Measurements from ENCODE around the gene ORMDL2. TPM values are rescaled to one million over a fixed set of nuclear protein-coding genes. Genes with fewer than 3 reads are reported as not detected.

ORMDL2 gene
- total RNA-seq, 1 donor from 2014 or later: 58.6 TPM

- no peak overlapping the region for H3K4me3 Mint-ChIP-seq (ENCODE audit: low read depth)
- H3K9me3 Mint-ChIP-seq: no peaks in the 10 kb centered on the region
- peaks cover 32% of the 10 kb centered on the region for H3K4me1 Mint-ChIP-seq (ENCODE audit: low read depth)
- intact Hi-C loops (cut with micrococcal nuclease): no loop called here
- peaks cover 44% of the 10 kb centered on the region for H3K36me3 Mint-ChIP-seq (ENCODE audit: low read depth)
- DNase-seq (ENCODE audit: low spot score): no peak
- H3K27me3 Mint-ChIP-seq (ENCODE audit: low read depth): no peaks in the 10 kb centered on the region
- H3K27ac Mint-ChIP-seq: peak overlapping the region; percentile 10
Measured at GRCh38 chr12:55814257-55814656, 3.6 kb upstream of the ORMDL2 start.

- DNase-seq (ENCODE audit: low spot score): no peak
- peaks cover 36% of the 10 kb centered on the region for H3K4me1 Mint-ChIP-seq (ENCODE audit: low read depth)
- intact Hi-C loops (cut with micrococcal nuclease): loop anchor here (5.0 kb wide), 2 partner anchors 227 to 833 kb away; partner anchors contain the start of genes RPS26 and TESPA1
- no peak overlapping the region for H3K27ac Mint-ChIP-seq
- no peaks in the 10 kb centered on the region for H3K27me3 Mint-ChIP-seq (ENCODE audit: low read depth)
- peak overlapping the region; percentile 70 for H3K4me3 Mint-ChIP-seq (ENCODE audit: low read depth)
- H3K36me3 Mint-ChIP-seq (ENCODE audit: low read depth): peaks cover 54% of the 10 kb centered on the region
- H3K9me3 Mint-ChIP-seq: no peaks in the 10 kb centered on the region
Measured at GRCh38 chr12:55815473-55815872, 2.4 kb upstream of the ORMDL2 start.

GRCh38 chr12:55816881-55817344 is 928 bp upstream of the ORMDL2 start:
- H3K27me3 Mint-ChIP-seq (ENCODE audit: low read depth): no peaks in the 10 kb centered on the region
- no peaks in the 10 kb centered on the region for H3K9me3 Mint-ChIP-seq
- no peak overlapping the region for H3K4me3 Mint-ChIP-seq (ENCODE audit: low read depth)
- no peak for DNase-seq (ENCODE audit: low spot score)
- H3K4me1 Mint-ChIP-seq (ENCODE audit: low read depth): peaks cover 33% of the 10 kb centered on the region
- intact Hi-C loops (cut with micrococcal nuclease): loop anchor here (1.0 to 5.0 kb wide), 6 partner anchors 12 to 835 kb away; partner anchors contain the start of genes CD63, DNAJC14, PYM1 and RAB5B
- no peak overlapping the region for H3K27ac Mint-ChIP-seq
- peaks cover 55% of the 10 kb centered on the region for H3K36me3 Mint-ChIP-seq (ENCODE audit: low read depth)

GRCh38 chr12:55818140-55818728 is 393 bp downstream of the ORMDL2 start:
- Mint-ChIP-seq H3K36me3 (ENCODE audit: low read depth) (peaks cover 57% of the 10 kb centered on the region), H3K27ac (peak overlapping the region; percentile 43), H3K9me3 (no peaks in the 10 kb centered on the region), H3K27me3 (ENCODE audit: low read depth) (no peaks in the 10 kb centered on the region), H3K4me1 (ENCODE audit: low read depth) (peaks cover 25% of the 10 kb centered on the region), H3K4me3 (ENCODE audit: low read depth) (no peak overlapping the region)
- no peak for DNase-seq (ENCODE audit: low spot score)
- intact Hi-C loops (cut with micrococcal nuclease): loop anchor here (5.0 kb wide), 2 partner anchors 224 to 836 kb away; partner anchors contain the start of genes RPS26 and TESPA1

GRCh38 chr12:55818886-55819285 is 1.0 kb downstream of the ORMDL2 start:
- no peak overlapping the region for H3K4me3 Mint-ChIP-seq (ENCODE audit: low read depth)
- H3K27ac Mint-ChIP-seq: no peak overlapping the region
- no peaks in the 10 kb centered on the region for H3K9me3 Mint-ChIP-seq
- peaks cover 24% of the 10 kb centered on the region for H3K4me1 Mint-ChIP-seq (ENCODE audit: low read depth)
- H3K27me3 Mint-ChIP-seq (ENCODE audit: low read depth): no peaks in the 10 kb centered on the region
- DNase-seq (ENCODE audit: low spot score): no peak
- H3K36me3 Mint-ChIP-seq (ENCODE audit: low read depth): peaks cover 57% of the 10 kb centered on the region
- intact Hi-C loops (cut with micrococcal nuclease): loop anchor here (5.0 kb wide), 2 partner anchors 223 to 837 kb away; partner anchors contain the start of genes RPS26 and TESPA1

- no peak for DNase-seq (ENCODE audit: low spot score)
- Mint-ChIP-seq H3K9me3 (no peaks in the 10 kb centered on the region), H3K36me3 (ENCODE audit: low read depth) (peaks cover 51% of the 10 kb centered on the region), H3K27ac (no peak overlapping the region), H3K4me3 (ENCODE audit: low read depth) (no peak overlapping the region), H3K27me3 (ENCODE audit: low read depth) (no peaks in the 10 kb centered on the region), H3K4me1 (ENCODE audit: low read depth) (peaks cover 26% of the 10 kb centered on the region)
- intact Hi-C loops (cut with micrococcal nuclease): no loop called here
Measured at GRCh38 chr12:55820679-55821078, 2.8 kb downstream of the ORMDL2 start.

- intact Hi-C loops (cut with micrococcal nuclease): no loop called here
- DNase-seq (ENCODE audit: low spot score): no peak
- Mint-ChIP-seq H3K36me3 (ENCODE audit: low read depth) (peaks cover 56% of the 10 kb centered on the region), H3K9me3 (no peaks in the 10 kb centered on the region), H3K27me3 (ENCODE audit: low read depth) (no peaks in the 10 kb centered on the region), H3K4me1 (ENCODE audit: low read depth) (peaks cover 29% of the 10 kb centered on the region), H3K27ac (peak overlapping the region; percentile 18), H3K4me3 (ENCODE audit: low read depth) (no peak overlapping the region)
Measured at GRCh38 chr12:55822228-55822627, 4.4 kb downstream of the ORMDL2 start.

- intact Hi-C loops (cut with micrococcal nuclease): no loop called here
- DNase-seq (ENCODE audit: low spot score): no peak
- Mint-ChIP-seq H3K4me1 (ENCODE audit: low read depth) (peaks cover 41% of the 10 kb centered on the region), H3K36me3 (ENCODE audit: low read depth) (peaks cover 68% of the 10 kb centered on the region), H3K27me3 (ENCODE audit: low read depth) (no peaks in the 10 kb centered on the region), H3K4me3 (ENCODE audit: low read depth) (no peak overlapping the region), H3K27ac (peak overlapping the region; percentile 18), H3K9me3 (no peaks in the 10 kb centered on the region)
Measured at GRCh38 chr12:55823419-55823818, 5.6 kb downstream of the ORMDL2 start.

- intact Hi-C loops (cut with micrococcal nuclease): no loop called here
- peaks cover 32% of the 10 kb centered on the region for H3K4me1 Mint-ChIP-seq (ENCODE audit: low read depth)
- H3K27ac Mint-ChIP-seq: peak overlapping the region; percentile 60
- no peaks in the 10 kb centered on the region for H3K27me3 Mint-ChIP-seq (ENCODE audit: low read depth)
- no peak for DNase-seq (ENCODE audit: low spot score)
- H3K36me3 Mint-ChIP-seq (ENCODE audit: low read depth): peaks cover 61% of the 10 kb centered on the region
- H3K4me3 Mint-ChIP-seq (ENCODE audit: low read depth): peak overlapping the region; percentile 1
- no peaks in the 10 kb centered on the region for H3K9me3 Mint-ChIP-seq
Measured at GRCh38 chr12:55824726-55825125, 6.9 kb downstream of the ORMDL2 start.

GRCh38 chr12:55827806-55828205 is 10.0 kb downstream of the ORMDL2 start:
- Mint-ChIP-seq H3K4me3 (ENCODE audit: low read depth) (peak overlapping the region; percentile 97), H3K36me3 (ENCODE audit: low read depth) (peaks cover 37% of the 10 kb centered on the region), H3K27me3 (ENCODE audit: low read depth) (no peaks in the 10 kb centered on the region), H3K4me1 (ENCODE audit: low read depth) (peaks cover 42% of the 10 kb centered on the region), H3K9me3 (no peaks in the 10 kb centered on the region), H3K27ac (peak overlapping the region; percentile 63)
- intact Hi-C loops (cut with micrococcal nuclease): loop anchor here (2.0 kb wide), 1 partner anchor 71 kb away; no protein-coding TSS in a partner anchor
- no peak for DNase-seq (ENCODE audit: low spot score)

- peak overlapping the region; percentile 97 for H3K4me3 Mint-ChIP-seq (ENCODE audit: low read depth)
- peaks cover 43% of the 10 kb centered on the region for H3K4me1 Mint-ChIP-seq (ENCODE audit: low read depth)
- no peaks in the 10 kb centered on the region for H3K9me3 Mint-ChIP-seq
- peak overlapping the region; percentile 74 for H3K27ac Mint-ChIP-seq
- no peak for DNase-seq (ENCODE audit: low spot score)
- H3K36me3 Mint-ChIP-seq (ENCODE audit: low read depth): peaks cover 31% of the 10 kb centered on the region
- intact Hi-C loops (cut with micrococcal nuclease): loop anchor here (2.0 kb wide), 1 partner anchor 70 kb away; no protein-coding TSS in a partner anchor
- H3K27me3 Mint-ChIP-seq (ENCODE audit: low read depth): no peaks in the 10 kb centered on the region
Measured at GRCh38 chr12:55828357-55828756, 10.5 kb downstream of the ORMDL2 start.

- intact Hi-C loops (cut with micrococcal nuclease): loop anchor here (1.0 to 2.0 kb wide), 4 partner anchors 13 to 274 kb away; partner anchors contain the start of genes PA2G4, PYM1 and SARNP
- peak overlapping the region; percentile 89 for H3K27ac Mint-ChIP-seq
- peak; percentile 16 for DNase-seq (ENCODE audit: low spot score)
Measured at GRCh38 chr12:55829967-55830600, 12.2 kb downstream of the ORMDL2 start.

More at GRCh38 chr12:55829967-55830600, 12.2 kb downstream of the ORMDL2 start:
- peaks cover 36% of the 10 kb centered on the region for H3K4me1 Mint-ChIP-seq (ENCODE audit: low read depth)
- H3K36me3 Mint-ChIP-seq (ENCODE audit: low read depth): peaks cover 22% of the 10 kb centered on the region
- H3K4me3 Mint-ChIP-seq (ENCODE audit: low read depth): peak overlapping the region; percentile 97
- H3K27me3 Mint-ChIP-seq (ENCODE audit: low read depth): no peaks in the 10 kb centered on the region
- no peaks in the 10 kb centered on the region for H3K9me3 Mint-ChIP-seq

Measured in activated T-helper 2 cell treated with anti-CD3 and anti-CD28 coated beads, Interferon-gamma antibody, Interleukin-2, Interleukin-4, amounts not matched to agents 10 μg/mL and 5 μg/mL and 100 μg/mL, durations not matched to agents 14 hours and 24 hours and 36 hours (primary cell).